GM18502 (cell line): ENCODE results near the gene LAMA2.

Experiments
- ATAC-seq: cut with Tn5 transposase; IDR thresholded peaks from one replicate; pipeline ENCODE4 v1.9.1; 2021; ENCODE audit warnings: mild to moderate bottlenecking; ENCODE audit not compliant: unreplicated experiment, poor library complexity

LAMA2 gene, protein sequence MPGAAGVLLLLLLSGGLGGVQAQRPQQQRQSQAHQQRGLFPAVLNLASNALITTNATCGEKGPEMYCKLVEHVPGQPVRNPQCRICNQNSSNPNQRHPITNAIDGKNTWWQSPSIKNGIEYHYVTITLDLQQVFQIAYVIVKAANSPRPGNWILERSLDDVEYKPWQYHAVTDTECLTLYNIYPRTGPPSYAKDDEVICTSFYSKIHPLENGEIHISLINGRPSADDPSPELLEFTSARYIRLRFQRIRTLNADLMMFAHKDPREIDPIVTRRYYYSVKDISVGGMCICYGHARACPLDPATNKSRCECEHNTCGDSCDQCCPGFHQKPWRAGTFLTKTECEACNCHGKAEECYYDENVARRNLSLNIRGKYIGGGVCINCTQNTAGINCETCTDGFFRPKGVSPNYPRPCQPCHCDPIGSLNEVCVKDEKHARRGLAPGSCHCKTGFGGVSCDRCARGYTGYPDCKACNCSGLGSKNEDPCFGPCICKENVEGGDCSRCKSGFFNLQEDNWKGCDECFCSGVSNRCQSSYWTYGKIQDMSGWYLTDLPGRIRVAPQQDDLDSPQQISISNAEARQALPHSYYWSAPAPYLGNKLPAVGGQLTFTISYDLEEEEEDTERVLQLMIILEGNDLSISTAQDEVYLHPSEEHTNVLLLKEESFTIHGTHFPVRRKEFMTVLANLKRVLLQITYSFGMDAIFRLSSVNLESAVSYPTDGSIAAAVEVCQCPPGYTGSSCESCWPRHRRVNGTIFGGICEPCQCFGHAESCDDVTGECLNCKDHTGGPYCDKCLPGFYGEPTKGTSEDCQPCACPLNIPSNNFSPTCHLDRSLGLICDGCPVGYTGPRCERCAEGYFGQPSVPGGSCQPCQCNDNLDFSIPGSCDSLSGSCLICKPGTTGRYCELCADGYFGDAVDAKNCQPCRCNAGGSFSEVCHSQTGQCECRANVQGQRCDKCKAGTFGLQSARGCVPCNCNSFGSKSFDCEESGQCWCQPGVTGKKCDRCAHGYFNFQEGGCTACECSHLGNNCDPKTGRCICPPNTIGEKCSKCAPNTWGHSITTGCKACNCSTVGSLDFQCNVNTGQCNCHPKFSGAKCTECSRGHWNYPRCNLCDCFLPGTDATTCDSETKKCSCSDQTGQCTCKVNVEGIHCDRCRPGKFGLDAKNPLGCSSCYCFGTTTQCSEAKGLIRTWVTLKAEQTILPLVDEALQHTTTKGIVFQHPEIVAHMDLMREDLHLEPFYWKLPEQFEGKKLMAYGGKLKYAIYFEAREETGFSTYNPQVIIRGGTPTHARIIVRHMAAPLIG (N-terminal part only)

DNA sequence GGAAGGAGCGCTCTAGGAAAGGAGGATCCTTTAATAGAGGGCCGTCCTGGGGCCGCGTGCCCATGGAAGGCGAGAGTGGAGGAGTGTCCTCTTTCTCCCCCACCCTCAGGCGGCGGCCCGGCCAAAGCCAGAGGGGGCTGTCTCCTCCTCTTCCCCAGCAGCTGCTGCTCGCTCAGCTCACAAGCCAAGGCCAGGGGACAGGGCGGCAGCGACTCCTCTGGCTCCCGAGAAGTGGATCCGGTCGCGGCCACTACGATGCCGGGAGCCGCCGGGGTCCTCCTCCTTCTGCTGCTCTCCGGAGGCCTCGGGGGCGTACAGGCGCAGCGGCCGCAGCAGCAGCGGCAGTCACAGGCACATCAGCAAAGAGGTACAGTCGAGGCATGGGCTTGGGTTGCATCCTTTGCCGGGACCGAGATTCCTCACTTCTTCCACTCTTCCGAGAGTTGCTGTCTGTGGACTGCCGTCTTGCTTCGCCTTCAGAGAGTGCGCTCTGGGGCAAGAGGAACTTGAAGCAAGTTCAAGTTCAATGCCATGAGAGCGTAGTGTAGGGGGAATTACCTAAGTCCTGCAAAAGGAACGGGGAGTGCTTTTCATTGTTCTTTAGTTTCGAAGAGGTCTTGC, at the start of gene LAMA2:
LAMA2 (plus strand) TSS at position 148 of the 621 bp plus-strand sequence; CDS start at position 256, 108 bp downstream.
- peak; percentile 51 for ATAC-seq

DNA sequence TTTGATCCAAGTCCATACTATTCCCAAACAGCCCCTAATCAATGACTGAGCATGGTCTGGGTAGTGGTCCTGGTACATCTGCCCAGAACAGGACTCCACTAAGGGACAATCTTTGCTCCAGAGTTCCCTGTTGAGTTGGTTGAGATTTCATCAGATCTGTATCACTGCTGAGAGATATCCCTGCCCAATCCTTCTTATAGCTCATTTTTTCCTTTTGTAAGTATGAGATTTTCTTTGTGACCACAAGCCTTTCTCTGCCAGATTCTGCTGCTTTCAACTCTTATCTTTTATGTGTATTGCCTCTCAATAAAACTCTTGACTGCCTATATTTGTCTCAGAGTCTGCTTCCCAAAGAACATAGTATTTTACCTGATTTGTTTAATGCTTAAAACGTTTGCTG, 46.2 kb upstream of the LAMA2 start:
- ATAC-seq, result no peak

DNA sequence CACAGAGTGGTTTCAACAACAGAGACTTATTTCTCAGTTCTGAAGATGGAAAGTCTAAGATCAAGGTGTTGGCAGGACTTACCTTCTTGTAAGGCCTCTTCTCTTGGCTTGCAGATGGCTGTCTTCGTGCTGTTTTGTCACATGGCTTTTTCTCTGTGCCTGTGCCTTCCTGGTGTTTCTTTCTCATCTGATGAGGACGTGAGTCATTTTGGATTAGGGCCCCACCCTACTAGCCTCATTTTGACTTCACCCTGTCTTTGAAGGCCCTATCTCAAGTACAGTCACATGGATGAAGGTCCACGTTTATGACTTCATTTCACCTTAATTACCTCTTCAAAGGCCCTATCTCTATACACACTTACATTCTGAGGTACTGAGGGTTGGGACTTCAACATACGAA, 41.4 kb upstream of the LAMA2 start:
- no peak for ATAC-seq

DNA sequence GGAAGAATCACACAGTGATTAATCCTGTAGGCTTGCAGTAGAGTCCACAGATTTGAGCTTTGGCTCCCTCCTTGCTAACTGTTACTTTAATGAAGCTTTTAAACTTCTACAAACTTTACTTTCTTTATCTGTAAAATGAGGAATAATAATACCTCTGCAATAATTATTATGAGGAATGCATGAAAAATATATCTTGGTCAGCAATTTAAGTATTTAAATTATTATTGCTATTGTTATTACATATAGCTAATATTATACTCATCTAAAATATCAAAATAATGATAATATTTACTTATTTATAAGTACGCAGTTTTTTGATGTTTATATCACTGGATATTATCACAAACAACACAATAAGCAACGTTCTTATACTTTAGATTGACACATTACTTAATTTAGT, 38.3 kb upstream of the LAMA2 start:
- no peak for ATAC-seq

DNA sequence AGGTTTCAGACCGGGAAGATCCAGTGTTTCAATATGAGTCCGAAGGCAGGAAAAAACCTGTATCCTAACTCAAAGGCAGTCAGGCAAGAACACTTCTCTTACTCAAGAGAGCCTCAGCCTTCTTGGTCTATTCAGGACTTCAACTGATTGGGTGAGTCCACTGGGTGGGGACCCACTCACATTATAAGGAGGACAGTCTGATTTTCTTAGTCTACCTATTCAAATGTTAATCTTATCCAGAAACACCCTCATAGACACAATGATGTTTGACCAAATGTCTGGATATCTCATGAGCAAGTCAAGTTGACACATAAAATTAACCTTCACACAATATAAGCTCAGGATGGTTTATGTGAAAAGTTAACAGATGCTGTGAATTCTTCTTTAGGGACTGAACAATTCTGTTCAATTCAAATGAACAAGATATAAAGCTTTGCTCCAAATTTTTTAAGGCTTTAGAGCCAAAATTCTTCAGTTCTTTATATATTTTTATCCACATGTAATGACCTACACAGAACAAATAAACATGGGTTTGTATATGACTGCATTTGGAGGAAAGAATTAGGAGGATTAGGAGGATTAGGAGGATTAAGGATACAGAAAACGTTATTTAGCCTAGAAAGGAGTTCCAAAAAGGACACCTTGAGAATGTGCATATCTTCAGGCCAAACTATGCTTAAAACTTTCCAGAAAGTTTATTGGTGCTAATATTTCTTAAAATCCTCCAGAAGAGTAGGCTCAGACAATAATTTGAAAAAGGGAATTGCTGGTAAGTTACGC, 35.3 kb upstream of the LAMA2 start:
- ATAC-seq, result no peak

DNA sequence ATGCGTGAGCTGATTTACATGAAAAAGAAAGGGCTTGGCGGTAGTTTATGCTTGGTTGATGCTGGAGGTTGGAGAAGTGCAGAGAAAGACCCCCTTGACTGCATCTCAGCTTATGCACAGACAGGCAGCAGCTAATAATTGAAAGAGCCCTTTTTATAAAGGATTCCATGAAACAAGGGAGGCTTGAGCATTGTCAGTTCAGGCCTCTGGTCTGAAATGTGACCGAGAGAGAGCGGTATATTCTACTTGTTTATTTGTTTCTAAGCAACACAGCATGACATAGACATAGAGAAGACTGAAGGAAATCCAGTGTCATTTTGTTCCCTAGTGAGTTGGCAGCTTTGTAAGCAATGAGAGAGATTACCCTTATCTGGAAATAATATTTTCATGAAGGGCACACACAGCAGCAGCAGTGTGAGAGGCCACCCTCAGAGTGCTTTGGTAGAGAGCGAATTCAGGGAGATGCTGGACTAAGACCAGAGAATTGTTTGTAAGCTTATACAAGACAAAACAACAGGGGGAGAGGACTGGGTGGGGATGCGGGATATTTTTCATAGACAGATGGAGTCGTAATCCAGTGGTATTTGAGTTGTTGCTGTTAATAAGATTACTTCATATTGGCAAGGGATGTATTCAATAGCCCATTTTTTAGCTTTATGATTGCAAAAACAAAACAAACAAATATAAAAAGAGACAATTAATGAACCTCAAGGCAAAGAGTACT, 34.6 kb upstream of the LAMA2 start:
- no peak for ATAC-seq

DNA sequence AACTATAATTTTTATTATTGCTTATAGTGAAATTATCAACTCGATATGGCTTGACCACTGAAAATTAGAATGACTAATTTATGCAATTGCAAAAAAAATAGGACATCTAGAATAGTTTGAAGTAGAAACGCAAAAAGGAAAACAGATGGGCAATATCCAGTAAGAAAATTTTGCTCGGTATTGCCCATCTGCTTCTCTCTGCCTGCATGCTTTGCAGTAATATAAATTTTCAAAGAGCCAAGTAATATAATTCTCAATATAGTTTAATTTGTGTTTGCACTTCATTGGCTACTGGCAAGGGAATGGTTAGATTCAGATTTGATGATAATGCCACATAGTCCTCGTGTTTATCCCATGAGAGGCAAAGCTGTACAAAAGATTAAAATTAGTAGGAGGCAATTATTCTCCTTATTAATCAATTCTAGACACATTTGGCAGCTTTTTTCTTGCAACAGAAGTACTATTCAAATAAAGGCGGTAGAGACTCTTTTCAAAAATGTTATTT, 27.3 kb upstream of the LAMA2 start:
- no peak for ATAC-seq

DNA sequence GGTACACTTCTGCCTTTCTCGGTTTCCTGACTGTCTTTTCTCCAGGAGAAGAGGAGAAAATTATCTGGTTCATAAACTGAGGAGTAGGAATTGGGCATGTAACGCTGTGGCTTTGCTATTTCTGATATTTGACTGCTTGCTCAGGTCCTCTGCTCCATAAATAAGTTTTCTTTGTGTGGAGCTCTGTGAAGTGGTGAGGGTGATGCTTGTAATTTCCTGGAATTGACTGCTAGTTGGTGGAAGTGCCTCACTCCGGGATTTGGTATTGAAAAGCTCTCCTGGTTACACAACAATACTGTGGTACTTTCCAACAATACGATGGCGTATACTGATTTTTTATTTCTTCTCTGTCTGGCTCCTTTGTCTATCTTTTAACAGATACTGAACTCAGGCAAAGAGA, 25.1 kb upstream of the LAMA2 start:
- no peak for ATAC-seq

DNA sequence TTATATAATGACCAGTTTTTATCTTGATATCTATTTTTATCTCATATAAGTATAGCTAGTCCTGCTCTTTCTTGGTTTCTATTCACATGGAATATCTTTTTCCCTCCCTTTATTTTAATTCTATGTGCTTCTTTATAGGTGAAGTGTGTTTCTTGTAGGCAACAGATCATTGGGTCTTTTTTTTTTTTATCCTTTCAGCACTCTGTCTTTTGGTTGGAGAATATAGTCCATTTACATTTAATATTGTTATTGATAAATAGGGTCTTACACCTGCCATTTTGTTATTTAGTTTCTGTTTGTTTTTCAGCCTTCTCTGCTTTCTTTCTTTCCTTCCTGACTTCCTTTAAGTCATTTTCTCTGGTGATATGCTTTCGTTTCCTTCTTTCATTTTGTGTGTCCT, 22.2 kb upstream of the LAMA2 start:
- ATAC-seq, result no peak

DNA sequence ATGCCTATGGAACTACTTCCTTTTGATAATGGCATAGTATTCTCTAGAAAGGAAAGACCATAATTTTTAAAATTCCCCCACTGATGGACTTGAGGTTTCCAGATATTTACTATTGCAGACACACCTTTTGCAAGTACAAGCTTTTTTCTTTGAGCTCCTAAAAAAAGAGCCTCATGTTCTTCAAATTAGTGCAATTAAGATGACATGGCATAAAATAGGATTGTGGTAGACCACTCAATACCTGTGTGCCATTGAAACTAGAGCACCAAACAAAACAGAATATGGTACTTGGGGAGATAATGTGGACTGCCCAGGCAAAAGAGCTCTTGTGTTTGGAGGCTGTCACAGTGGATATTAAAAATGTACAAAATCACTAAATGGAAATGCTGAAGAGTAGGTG, 19.0 kb upstream of the LAMA2 start:
- ATAC-seq, result no peak

DNA sequence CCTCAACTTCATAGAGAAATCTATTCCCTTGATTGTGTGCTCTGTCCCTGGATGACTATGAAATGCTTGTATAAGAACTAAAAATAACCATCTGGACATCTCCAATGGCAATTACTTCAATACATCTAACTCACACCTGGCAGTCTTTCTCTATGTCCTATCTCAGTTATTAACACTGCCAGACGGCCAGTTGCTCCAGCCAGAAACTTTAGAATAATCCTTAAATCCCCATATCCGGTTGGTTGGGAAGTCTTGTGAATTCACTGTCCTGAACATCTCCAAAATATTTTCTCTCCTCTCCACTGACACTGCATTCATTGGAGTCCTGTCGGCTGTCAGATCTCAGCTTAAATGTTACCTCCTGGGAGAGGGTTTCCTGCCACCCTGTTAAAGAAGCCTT, 12.2 kb upstream of the LAMA2 start:
- ATAC-seq, result no peak

DNA sequence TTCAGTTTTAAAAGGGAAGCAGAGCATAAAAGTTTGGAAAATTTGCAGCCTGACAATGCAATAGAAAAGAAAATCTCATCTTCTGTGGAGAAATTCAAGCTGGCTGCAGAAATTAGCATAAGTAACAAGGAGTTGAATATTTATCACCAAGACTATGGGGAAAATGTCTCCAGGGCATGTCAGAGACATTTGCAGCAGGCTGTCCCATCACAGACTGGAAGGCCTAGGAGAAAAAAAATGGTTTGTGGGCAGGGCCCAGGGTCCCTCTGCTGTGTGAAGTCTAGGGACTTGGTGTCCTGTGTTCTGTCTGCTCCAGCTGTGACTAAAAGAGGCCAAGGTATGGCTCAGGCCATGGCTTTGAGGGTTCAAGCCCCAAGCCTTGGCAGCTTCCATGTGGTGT, 8.1 kb upstream of the LAMA2 start:
- ATAC-seq, result no peak

DNA sequence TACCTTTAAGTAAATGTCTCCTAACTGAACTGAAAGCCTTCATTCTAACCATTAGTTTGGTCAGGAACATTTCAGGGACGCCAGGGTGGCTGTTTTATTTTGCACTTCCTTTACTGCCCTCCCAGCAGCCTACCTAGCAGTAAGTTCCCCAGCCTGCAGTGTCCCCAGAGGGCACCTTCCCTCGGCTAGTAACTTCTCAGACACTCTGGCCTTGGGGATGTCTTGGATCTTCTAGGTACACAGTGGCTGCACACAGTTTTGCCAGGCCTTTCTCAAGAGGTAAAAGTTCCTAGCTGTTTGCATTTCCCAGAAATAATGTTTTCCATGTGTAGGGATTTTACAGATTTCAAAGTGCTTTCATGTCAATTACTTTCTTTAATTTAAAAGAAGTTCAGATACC, 378 bp upstream of the LAMA2 start:
- no peak for ATAC-seq

DNA sequence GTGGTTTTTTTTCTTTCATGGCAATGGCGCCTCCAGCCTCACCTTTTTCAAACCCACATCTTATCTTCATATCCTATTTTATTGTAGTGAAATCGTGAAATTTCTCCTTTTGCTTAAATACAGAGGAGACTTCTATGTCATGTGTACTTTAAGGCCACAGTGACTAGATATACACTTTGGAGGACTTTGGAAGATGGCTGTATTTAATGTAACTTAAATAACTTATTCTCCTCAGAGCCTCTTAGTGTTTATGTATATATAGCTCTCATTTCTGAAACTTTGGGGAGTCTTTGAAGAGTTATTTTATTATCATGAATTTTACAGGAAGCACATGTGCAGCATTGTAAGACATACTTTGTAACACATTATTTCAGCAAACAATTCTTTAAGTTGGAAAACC, 968 bp downstream of the LAMA2 start:
- ATAC-seq, result no peak

DNA sequence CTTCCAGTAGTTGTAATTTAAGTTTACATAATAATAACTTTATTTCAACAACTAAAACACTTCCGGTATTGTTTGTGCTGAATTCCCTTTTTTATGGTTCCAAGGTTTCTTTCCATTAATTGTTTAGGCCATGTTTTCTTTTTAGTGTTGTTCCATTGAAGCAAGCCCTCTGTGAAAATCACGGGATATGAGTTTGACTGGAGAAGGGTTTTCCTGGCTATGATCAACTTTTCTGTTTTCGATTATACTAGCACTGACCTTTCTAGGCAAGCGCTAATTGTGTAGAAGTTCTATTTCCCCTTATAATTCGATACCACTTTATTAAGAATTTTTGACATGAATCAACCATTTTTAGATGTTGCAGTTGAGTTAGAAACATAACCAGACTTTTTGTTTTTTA, 2.4 kb downstream of the LAMA2 start:
- no peak for ATAC-seq

DNA sequence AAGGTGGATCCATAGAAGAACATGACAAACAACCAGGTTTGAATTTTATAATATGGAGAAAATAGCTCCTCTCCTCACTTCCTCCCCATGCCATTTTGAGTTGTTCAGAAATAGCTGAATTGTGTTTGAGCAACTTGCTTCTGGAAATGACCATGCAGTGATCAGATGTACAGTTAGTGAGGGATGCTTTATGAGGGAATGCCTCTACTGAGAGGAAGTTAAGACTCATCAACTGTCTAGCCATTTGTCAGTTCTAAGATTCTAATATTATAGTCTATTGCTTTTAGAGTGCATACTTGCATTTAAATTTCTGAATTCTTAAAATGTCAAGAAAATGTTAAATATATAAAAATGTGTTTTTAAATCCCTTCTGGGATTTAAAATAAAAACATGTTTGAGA, 3.8 kb downstream of the LAMA2 start:
- no peak for ATAC-seq

DNA sequence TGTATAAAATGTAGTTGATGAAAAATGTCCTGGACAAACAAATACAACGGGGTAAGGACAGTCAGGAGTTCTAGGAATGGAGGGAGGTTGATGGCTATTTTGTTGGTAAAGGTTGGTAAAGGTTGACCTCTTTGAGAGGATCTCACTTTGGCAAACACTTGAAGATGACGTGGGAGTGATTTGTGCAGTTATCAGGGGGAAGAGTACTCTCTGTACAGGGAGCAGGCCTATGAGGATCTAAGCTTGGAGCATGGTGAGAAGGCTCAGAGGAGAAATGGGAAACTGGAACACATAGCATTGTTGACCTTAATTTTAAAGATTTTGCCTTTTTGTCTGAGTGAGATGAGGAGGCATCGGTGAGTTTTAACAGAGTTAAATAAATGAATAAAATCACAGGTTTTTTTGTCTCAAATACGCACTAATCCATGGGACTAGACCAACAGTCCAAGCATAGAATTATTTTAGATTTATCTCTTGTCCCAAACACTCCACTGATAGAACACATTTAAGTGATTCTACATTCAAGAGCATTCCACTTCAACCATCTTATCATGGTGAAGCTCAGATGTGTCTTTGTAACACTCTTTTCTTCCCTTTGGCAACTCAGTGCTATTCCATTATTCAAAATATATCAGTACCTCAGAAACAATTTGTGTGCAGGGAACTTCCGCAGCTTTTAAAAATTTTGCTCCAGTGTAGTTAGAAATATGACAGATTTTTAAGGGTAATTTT, 5.7 kb downstream of the LAMA2 start:
- ATAC-seq, result no peak

DNA sequence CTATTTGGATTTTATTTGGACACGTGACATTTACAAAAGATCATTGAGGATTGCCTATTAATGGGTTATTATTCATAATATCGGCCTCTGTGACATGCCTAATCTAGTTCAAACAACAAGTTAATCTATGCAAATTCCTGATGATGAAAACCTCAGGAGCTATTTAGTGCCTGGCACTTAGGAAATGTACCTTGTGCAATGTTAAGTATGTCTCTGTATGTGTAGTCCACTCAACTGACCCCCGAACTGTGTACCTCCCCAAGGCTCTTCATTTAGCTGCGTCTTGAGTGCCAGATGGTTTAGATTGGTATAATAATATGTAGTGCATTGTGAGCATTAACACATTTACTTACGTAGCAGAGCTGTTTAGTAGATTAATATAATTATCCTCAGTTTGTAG, 6.9 kb downstream of the LAMA2 start:
- no peak for ATAC-seq
